Thoracic aorta (tissue), 2 donors: Measurements from ENCODE around the gene DSE. TPM values are rescaled to one million over a fixed set of nuclear protein-coding genes. Genes with fewer than 3 reads are reported as not detected.

ENCODE experiments used
- ATAC-seq: fragments of 150-250 bp; one replicate; pipeline ENCODE4 v1.8.0; 2017; ENCODE audit warnings: low read depth; ENCODE audit not compliant: insufficient number of reproducible peaks, low FRiP score
- DNase-seq: peaks from one replicate; pipeline ENCODE4 v3.0.0-alpha.2; 2020; ENCODE audit warnings: low spot score
- H3K27ac ChIP-seq, 2 donors: fragments of 200-600 bp; sonication (generic); 1 replicate in 1 of 2; 2 replicates in 1 of 2; pipeline ENCODE4 v1.5.1; 2016; ENCODE audit warnings: mild to moderate bottlenecking in 2 of 2, moderate library complexity in 2 of 2
- H3K27me3 ChIP-seq: fragments of 200-600 bp; sonication (generic); replicated peaks from 2 replicates; pipeline ENCODE4 v1.6.0; 2016; ENCODE audit warnings: mild to moderate bottlenecking; ENCODE audit not compliant: insufficient read depth
- H3K36me3 ChIP-seq: fragments of 200-600 bp; sonication (generic); one replicate; pipeline ENCODE4 v1.5.1; 2016
- H3K4me1 ChIP-seq, 2 donors: fragments of 200-600 bp; sonication (generic); 1 replicate in 1 of 2; 2 replicates in 1 of 2; pipeline versions ENCODE4 v1.5.1 to v1.6.0; 2016; ENCODE audit warnings: low read depth in 2 of 2, mild to moderate bottlenecking in 1 of 2; ENCODE audit not compliant: control insufficient read depth in 1 of 2
- H3K4me3 ChIP-seq: fragments of 200-600 bp; sonication (generic); 2 replicates; pipeline ENCODE4 v1.5.1; 2016; ENCODE audit warnings: mild to moderate bottlenecking
- H3K9me3 ChIP-seq: fragments of 200-600 bp; sonication (generic); 2 replicates; pipeline ENCODE4 v1.5.1; 2016
- total RNA-seq, 2 donors: library from RNA; depleted of rRNA; stranded (reverse); fragments of >200 nt; gene quantifications; one replicate each; pipeline versions ENCODE4 v1.1.0 to v1.2.3, GENCODE V29; 2016
- TF ChIP-seq, protein P1 (sequence below): fragments of 200-600 bp; sonication (generic); IDR thresholded peaks from one replicate; pipeline ENCODE4 v1.5.1; 2019; ENCODE audit warnings: antibody characterized with exemption

The DSE gene
- total RNA-seq, 2 donors from 2014 or later: 46.7 to 65.2 TPM

DNA sequence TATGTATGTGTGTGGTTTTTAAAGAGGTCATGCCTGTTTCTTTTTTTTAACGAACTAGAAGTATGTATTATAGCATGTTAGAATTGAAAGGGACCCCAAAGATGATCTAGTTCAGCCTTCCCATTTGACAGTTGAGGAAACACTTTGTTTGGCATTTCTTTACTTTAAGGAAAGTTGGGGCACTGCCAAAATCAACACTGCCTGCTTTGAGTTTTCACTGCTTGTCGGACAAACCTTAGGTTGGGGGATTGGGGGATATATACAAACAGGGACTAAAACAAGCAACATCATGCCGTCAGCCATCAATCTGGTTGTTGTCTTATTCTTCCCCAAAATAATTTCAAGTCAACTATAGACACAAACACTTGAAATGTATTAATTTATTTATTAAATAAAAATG lies 76.3 kb downstream of the DSE start:
- TF ChIP-seq, protein P1, sequence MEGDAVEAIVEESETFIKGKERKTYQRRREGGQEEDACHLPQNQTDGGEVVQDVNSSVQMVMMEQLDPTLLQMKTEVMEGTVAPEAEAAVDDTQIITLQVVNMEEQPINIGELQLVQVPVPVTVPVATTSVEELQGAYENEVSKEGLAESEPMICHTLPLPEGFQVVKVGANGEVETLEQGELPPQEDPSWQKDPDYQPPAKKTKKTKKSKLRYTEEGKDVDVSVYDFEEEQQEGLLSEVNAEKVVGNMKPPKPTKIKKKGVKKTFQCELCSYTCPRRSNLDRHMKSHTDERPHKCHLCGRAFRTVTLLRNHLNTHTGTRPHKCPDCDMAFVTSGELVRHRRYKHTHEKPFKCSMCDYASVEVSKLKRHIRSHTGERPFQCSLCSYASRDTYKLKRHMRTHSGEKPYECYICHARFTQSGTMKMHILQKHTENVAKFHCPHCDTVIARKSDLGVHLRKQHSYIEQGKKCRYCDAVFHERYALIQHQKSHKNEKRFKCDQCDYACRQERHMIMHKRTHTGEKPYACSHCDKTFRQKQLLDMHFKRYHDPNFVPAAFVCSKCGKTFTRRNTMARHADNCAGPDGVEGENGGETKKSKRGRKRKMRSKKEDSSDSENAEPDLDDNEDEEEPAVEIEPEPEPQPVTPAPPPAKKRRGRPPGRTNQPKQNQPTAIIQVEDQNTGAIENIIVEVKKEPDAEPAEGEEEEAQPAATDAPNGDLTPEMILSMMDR: no peak
- Histone ChIP-seq H3K4me1 (peaks cover 18 to 25% of the 10 kb centered on the region in 2 donors), H3K27me3 (no peaks in the 10 kb centered on the region), H3K9me3 (no peaks in the 10 kb centered on the region), H3K36me3 (no peaks in the 10 kb centered on the region), H3K4me3 (no peak overlapping the region), H3K27ac (no peak overlapping the region)
- DNase-seq (no peak), ATAC-seq (no peak)

DNA sequence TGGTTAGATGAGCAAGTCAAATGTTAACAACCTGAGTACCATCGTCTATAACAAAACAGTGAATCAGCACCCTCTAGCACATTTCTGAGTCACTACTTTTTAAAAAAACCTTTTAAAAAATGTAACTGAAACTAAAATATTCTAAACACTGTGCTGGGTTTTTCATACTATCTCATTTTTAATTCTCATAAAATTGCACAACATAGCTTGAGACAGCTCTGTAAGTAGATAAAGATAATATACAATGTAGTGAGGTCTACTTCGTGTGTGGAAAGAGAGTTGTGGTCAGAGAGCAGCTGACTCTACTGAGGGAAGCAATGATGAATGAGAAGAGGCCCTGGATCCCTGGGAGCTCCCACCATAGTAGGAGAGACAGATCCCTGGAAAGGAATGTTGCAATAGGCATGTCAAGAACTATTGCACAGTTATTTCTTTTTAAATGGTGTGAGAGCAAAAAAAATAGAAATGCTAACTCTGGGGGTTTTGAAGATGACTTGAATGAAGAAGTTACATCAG lies 76.8 kb downstream of the DSE start:
- H3K4me3 ChIP-seq: peak overlapping the region; percentile 37
- no peaks in the 10 kb centered on the region for H3K36me3 ChIP-seq
- no peak for DNase-seq
- ATAC-seq: peak; percentile 14
- H3K4me1 ChIP-seq: peaks cover 18 to 25% of the 10 kb centered on the region in 2 donors
- peak overlapping the region in 1 of 2 donors; percentile 29 for H3K27ac ChIP-seq
- H3K9me3 ChIP-seq: no peaks in the 10 kb centered on the region
- TF ChIP-seq, protein P1: no peak
- no peaks in the 10 kb centered on the region for H3K27me3 ChIP-seq

DNA sequence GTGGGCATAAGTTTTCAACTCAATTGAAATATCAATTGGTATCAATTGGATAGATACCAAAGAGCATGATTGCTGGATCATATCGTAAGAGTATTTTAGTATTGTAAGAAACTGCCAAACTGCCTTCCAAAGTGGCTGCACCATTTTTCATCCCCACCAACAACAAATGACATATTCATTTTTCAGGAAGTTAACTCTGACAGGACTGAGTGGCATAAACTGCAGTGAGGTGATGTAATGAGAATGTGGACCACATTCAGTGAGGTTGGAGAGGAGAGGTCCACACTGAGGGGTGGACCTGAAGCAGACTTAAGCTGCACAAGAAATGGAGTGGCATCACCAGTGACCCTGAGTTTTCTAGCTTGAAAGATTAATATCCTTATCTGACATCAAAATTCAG lies 78.8 kb downstream of the DSE start:
- Histone ChIP-seq H3K27ac (no peak overlapping the region), H3K27me3 (no peaks in the 10 kb centered on the region), H3K4me1 (peaks cover 6 to 14% of the 10 kb centered on the region in 2 donors), H3K4me3 (no peak overlapping the region), H3K36me3 (no peaks in the 10 kb centered on the region), H3K9me3 (no peaks in the 10 kb centered on the region)
- DNase-seq (no peak), ATAC-seq (no peak)
- TF ChIP-seq, protein P1: no peak

DNA sequence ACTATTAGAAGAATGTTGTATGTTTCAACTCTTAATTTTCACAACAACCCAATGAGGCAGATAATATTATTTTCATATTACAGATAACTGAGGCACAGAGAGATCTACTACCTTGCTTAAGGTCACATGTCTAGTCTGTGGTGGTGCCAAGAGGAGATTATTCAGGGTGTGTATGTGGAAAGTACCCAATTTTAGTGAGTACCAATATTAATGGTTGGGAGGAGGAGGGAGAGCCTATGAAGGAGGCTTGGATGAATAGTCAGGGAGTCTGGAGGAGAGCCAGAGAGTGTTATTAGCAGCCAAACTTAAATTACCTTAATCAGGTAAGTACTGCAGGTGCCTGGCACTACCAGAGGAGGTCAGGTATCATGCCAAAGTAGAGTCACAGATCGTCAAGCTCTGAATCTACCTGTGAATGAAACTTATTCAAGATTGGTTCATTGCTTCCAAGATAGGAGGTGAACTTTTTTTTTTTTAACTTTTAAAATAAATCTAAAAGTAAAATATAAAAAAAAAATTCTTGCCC lies 79.5 kb downstream of the DSE start:
- DNase-seq: no peak
- Histone ChIP-seq H3K9me3 (no peaks in the 10 kb centered on the region), H3K4me3 (no peak overlapping the region), H3K36me3 (no peaks in the 10 kb centered on the region), H3K4me1 (peaks cover 6 to 14% of the 10 kb centered on the region in 2 donors), H3K27me3 (no peaks in the 10 kb centered on the region), H3K27ac (no peak overlapping the region)
- TF ChIP-seq, protein P1: no peak
- ATAC-seq: no peak

DNA sequence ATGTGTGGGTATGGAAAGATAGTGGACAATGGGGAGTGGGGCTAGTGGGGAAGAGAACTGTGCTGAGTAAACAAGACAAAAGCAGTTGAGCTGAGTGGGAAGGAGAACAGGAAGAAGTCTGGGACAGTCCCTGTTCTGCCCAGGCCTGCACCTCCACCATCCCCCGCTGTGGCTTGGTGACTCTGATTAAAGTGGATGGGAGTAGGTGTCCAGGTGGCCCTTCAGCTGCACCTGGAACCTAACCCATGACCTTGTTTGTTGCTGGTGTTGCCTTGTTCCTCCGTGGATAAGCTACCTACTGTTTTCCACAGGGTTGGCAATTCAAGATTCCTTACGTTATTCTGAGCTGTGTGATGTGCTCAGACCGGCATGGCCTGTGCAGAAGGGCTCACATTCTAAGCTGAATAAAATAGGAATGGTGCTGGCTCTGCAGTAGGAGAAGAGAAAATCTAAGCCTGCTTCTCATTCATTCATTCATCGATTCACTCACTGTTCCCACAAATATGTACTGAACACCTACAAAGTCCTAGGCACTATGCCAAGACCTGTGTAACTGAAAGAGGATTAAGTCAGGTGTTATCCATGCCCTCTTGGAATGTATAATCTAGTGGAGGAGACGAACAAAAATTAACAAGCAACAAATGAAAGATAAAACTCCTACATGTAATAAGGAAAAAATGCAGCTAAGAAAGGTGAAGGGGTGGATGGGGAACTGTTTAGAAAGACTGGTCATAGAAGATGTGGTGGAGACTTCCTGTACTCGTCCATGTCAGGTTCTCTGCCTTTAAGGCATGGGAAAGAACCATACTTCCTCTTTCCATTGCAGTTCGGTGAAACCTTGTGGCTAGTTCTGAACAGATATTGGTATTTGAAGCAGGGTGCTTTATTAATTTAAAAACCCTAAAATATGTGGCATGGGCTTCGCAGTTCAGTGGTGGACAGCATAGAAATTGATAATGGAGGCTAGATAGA lies 80.3 kb downstream of the DSE start:
- no peak overlapping the region for H3K4me3 ChIP-seq
- H3K9me3 ChIP-seq: no peaks in the 10 kb centered on the region
- H3K27me3 ChIP-seq: no peaks in the 10 kb centered on the region
- TF ChIP-seq, protein P1: no peak
- DNase-seq (no peak), ATAC-seq (no peak)
- no peaks in the 10 kb centered on the region for H3K36me3 ChIP-seq
- H3K27ac ChIP-seq: no peak overlapping the region
- H3K4me1 ChIP-seq: peaks cover 6 to 14% of the 10 kb centered on the region in 2 donors
